HEK293 (cell line): ENCODE measurements around the gene ICAM3.

ENCODE experiments used
- CTCF ChIA-PET: fragments of 350-600 bp; formaldehyde crosslinking; extraction: SDS; loops from one replicate; lab custom pipeline; 2021; ENCODE audit warnings: antibody characterized with exemption; lab: Yijun Ruan, JAX
- POLR2A ChIA-PET: fragments of 300-600 bp; formaldehyde crosslinking; extraction: SDS; loops from one replicate; lab custom pipeline; 2020; ENCODE audit warnings: antibody characterized with exemption, inconsistent platforms; lab: Yijun Ruan, JAX
- H3K27ac ChIP-seq: fragments of 200-500 bp; sonication (Bioruptor generic); 2 replicates; pipeline ENCODE4 v1.5.1; 2014; ENCODE audit warnings: low read depth, low read length, control low read depth, inconsistent platforms; ENCODE audit errors: extremely low read depth
- H3K36me3 ChIP-seq, 2 experiments: fragments of 200-500 bp in 1 of 2; sonication (Bioruptor generic) in 1 of 2; 1 replicate in 1 of 2; 2 replicates in 1 of 2; pipeline ENCODE4 v1.5.1; 2014 to 2017; ENCODE audit warnings: inconsistent platforms in 2 of 2, low read length in 2 of 2; ENCODE audit not compliant: control insufficient read depth in 2 of 2, insufficient read depth in 1 of 2
- H3K4me1 ChIP-seq: fragments of 200-500 bp; sonication (Bioruptor generic); 2 replicates; pipeline ENCODE4 v1.5.1; 2014; ENCODE audit warnings: mild to moderate bottlenecking, low read length, inconsistent platforms; ENCODE audit not compliant: control insufficient read depth, insufficient read depth
- H3K4me3 ChIP-seq: 2 replicates; pipeline ENCODE4 v1.5.1; 2011; ENCODE audit warnings: low read depth, mild to moderate bottlenecking, control low read depth, low read length, moderate library complexity
- H3K9me3 ChIP-seq: fragments of 200-500 bp; sonication (Bioruptor generic); 2 replicates; pipeline ENCODE4 v1.5.1; 2014; ENCODE audit warnings: low read depth, low read length, inconsistent platforms; ENCODE audit not compliant: control insufficient read depth, insufficient read depth
- FEZF1 ChIP-seq: fragments of 450-650 bp; formaldehyde crosslinking; IDR thresholded peaks from 2 replicates; pipeline ENCODE4 v1.5.1; 2016; ENCODE audit warnings: missing biosample characterization, missing genetic modification characterization
- IKZF3 ChIP-seq: fragments of 450-650 bp; IDR thresholded peaks from 2 replicates; pipeline ENCODE4 v1.5.0; 2018; ENCODE audit warnings: missing biosample characterization, mild to moderate bottlenecking, missing genetic modification characterization, moderate library complexity
- OSR2 ChIP-seq: fragments of 450-650 bp; formaldehyde crosslinking; IDR thresholded peaks from 2 replicates; pipeline ENCODE4 v1.5.1; 2016; ENCODE audit warnings: missing biosample characterization, missing genetic modification characterization
- SCRT1 ChIP-seq: fragments of 450-650 bp; formaldehyde crosslinking; IDR thresholded peaks from 2 replicates; pipeline ENCODE4 v1.5.1; 2016; ENCODE audit warnings: missing biosample characterization, missing genetic modification characterization, borderline replicate concordance
- ZBTB8A ChIP-seq: fragments of 450-650 bp; formaldehyde crosslinking; IDR thresholded peaks from 2 replicates; pipeline ENCODE4 v1.5.1; 2016; ENCODE audit warnings: missing biosample characterization, missing genetic modification characterization
- ZNF16 ChIP-seq: fragments of 450-650 bp; formaldehyde crosslinking; IDR thresholded peaks from 2 replicates; pipeline ENCODE4 v1.5.1; 2016; ENCODE audit warnings: low read depth, missing biosample characterization, missing genetic modification characterization
- ZNF175 ChIP-seq: fragments of 450-650 bp; formaldehyde crosslinking; IDR thresholded peaks from 2 replicates; pipeline ENCODE4 v1.5.1; 2016; ENCODE audit warnings: missing biosample characterization, missing genetic modification characterization
- ZNF433 ChIP-seq: fragments of 450-650 bp; formaldehyde crosslinking; IDR thresholded peaks from 2 replicates; pipeline ENCODE4 v1.5.1; 2016; ENCODE audit warnings: missing biosample characterization, missing genetic modification characterization, low read depth
- ZNF473 ChIP-seq: fragments of 450-650 bp; formaldehyde crosslinking; IDR thresholded peaks from 2 replicates; pipeline ENCODE4 v1.5.1; 2017; ENCODE audit warnings: missing biosample characterization, missing genetic modification characterization
- ZNF561 ChIP-seq: fragments of 450-650 bp; IDR thresholded peaks from 2 replicates; pipeline ENCODE4 v1.5.1; 2018; ENCODE audit warnings: missing biosample characterization, missing genetic modification characterization, borderline replicate concordance
- ZNF600 ChIP-seq: fragments of 450-650 bp; formaldehyde crosslinking; IDR thresholded peaks from 2 replicates; pipeline ENCODE4 v1.5.1; 2016; ENCODE audit warnings: missing biosample characterization, missing genetic modification characterization
- ZNF629 ChIP-seq: fragments of 450-650 bp; formaldehyde crosslinking; IDR thresholded peaks from 2 replicates; pipeline ENCODE4 v1.5.1; 2017; ENCODE audit warnings: missing biosample characterization, missing genetic modification characterization
- TF ChIP-seq, protein P1 (sequence below): fragments of 450-650 bp; formaldehyde crosslinking; IDR thresholded peaks from 2 replicates; pipeline ENCODE4 v1.5.1; 2016; ENCODE audit warnings: missing biosample characterization, missing genetic modification characterization
- TF ChIP-seq, protein P2 (sequence below): fragments of 450-650 bp; formaldehyde crosslinking; IDR thresholded peaks from 2 replicates; pipeline ENCODE4 v1.5.1; 2017; ENCODE audit warnings: missing biosample characterization, missing genetic modification characterization
- TF ChIP-seq, protein P3 (sequence below): fragments of 450-650 bp; formaldehyde crosslinking; IDR thresholded peaks from 2 replicates; pipeline ENCODE4 v1.5.0; 2017; ENCODE audit warnings: missing biosample characterization, missing genetic modification characterization, borderline replicate concordance
- TF ChIP-seq, protein P4 (sequence below): fragments of 450-650 bp; formaldehyde crosslinking; IDR thresholded peaks from 2 replicates; pipeline ENCODE4 v1.5.1; 2016; ENCODE audit warnings: missing biosample characterization, missing genetic modification characterization
- TF ChIP-seq, protein P5 (sequence below): fragments of 450-650 bp; IDR thresholded peaks from 2 replicates; pipeline ENCODE4 v1.5.1; 2018; ENCODE audit warnings: missing biosample characterization, missing genetic modification characterization
- TF ChIP-seq, protein P6 (sequence below): fragments of 450-650 bp; formaldehyde crosslinking; conservative IDR thresholded peaks from 2 replicates; pipeline ENCODE4 v1.5.1; 2016; ENCODE audit warnings: low read depth, missing biosample characterization, missing genetic modification characterization

Gene ICAM3

DNA sequence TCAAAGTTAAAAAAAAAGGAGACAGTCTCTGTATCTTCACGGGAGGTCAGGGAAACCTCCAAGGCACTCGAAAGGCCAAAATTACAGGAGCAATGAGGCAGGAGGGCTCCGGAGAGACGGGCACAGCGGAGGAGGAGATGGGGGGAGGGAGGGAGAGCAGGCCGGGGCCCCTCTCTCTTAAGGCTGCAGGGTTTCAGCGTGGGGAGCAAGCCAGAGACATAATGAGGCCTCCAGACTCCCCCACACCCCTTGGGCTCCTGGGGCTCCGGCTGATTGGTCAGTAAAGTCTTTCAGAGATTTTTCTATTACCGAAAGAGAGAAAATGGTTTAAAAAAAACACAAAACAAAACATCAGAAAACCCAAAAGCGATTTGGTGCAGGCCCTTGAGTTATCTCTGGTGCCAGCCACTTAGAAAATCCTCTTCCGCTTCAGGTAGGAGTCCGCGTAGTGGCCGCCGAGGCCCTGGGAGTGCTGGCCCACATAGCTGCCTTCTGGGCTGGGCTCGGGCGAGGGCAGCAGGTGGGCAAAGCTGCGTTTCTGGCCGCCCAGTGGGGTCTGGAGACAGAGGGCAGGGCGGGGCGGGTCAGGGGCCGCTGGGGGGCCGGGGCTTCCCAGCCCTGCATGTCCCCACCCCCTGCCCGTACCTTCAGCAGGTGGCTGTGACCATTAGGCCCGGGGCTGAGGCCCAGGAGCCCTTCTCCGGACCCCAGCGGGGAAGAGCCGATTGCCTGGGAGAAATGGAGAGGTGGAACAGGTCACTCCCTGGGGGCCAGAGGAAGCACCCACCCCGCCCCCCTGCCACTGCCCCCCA lies 22.2 kb downstream of the ICAM3 start:
- Histone ChIP-seq H3K27ac (no peak overlapping the region; the same call in 1 of the 2 replicates), H3K36me3 (peaks cover 13 to 69% of the 10 kb centered on the region in 2 experiments; a peak in 2 of 3 replicates), H3K9me3 (no peaks in the 10 kb centered on the region), H3K4me1 (peaks cover 3% of the 10 kb centered on the region), H3K4me3 (no peak overlapping the region)
- ChIA-PET CTCF (interaction anchor here (0.6 to 1.1 kb wide), 3 partner anchors 18 to 71 kb away, joined by 3 to 6 read pairs (median 4); no protein-coding TSS in a partner anchor), POLR2A (interaction anchor here (0.7 to 1.6 kb wide), 6 partner anchors 16 to 206 kb away, joined by 3 to 6 read pairs (median 4); partner anchors contain the start of genes ICAM5, P2RY11, RAVER1 and TYK2)
- TF ChIP-seq IKZF3, result 0 out of 2 replicates have a peak, but pooled peaks have one; percentile 14
- TF ChIP-seq ZBTB8A (tag by site-specific recombination), result no peak; the same call in 1 of the 2 replicates
- TF ChIP-seq ZNF16 (tag by site-specific recombination), result no peak
- no peak for TF ChIP-seq ZNF175 (tag by site-specific recombination)
- no peak for TF ChIP-seq ZNF629 (tag by site-specific recombination)
- TF ChIP-seq SCRT1 (tag by site-specific recombination), result no peak

DNA sequence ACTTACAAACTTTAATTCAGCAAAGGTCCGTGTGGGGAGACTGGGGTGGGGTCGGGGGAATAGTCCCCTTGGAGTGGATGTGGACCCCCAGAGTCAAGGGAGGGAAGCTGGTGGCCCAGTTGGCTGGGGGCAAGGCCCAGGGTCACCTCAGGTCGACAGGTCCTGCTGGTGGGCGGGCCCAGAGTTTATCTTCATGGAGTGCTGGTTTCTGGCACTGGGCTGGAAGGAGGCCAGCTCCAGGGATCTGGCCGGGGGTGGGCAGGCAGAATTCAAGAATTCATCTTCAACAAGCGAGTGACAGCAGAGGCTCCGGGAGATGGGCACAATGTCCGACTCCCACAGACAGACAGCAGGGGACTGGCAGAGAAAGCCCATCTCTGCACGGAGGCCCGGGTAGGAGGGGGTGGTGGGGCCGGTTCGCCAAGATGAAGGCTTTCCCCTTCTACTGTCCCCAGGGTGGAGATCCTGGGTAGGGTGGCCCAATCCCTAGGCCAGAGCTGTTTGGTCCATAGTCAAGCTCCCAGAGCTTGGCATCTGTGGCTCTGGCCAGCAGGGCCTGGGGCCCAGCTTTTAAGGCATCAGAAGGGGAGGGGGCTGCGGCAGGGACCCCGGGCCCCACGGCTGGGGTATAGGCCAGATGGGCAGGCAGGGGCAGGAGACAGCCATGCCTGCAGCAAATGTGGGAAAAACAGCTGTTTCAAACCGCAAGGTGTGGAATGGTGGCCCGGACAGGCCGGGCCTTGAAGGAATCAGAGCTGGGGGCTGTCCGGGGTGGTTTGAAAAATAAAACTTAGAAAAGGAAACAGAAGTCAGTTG lies 23.0 kb downstream of the ICAM3 start:
- CTCF ChIA-PET, result interaction anchor here (0.6 to 2.4 kb wide), 2 partner anchors 57 to 72 kb away, joined by 3 to 8 read pairs; no protein-coding TSS in a partner anchor
- POLR2A ChIA-PET, result interaction anchor here (0.8 to 1.6 kb wide), 7 partner anchors 8 to 205 kb away, joined by 3 to 7 read pairs (median 3); partner anchors contain the start of genes ICAM1, ICAM4, P2RY11 and RAVER1
- Histone ChIP-seq H3K27ac (peak overlapping the region; percentile 68; the same call in 1 of the 2 replicates), H3K36me3 (peaks cover 13 to 63% of the 10 kb centered on the region in 2 experiments; a peak in 2 of 3 replicates), H3K4me3 (no peak overlapping the region; the same call in 1 of the 2 replicates), H3K9me3 (no peaks in the 10 kb centered on the region), H3K4me1 (peaks cover 3% of the 10 kb centered on the region)
- TF ChIP-seq, protein P1, sequence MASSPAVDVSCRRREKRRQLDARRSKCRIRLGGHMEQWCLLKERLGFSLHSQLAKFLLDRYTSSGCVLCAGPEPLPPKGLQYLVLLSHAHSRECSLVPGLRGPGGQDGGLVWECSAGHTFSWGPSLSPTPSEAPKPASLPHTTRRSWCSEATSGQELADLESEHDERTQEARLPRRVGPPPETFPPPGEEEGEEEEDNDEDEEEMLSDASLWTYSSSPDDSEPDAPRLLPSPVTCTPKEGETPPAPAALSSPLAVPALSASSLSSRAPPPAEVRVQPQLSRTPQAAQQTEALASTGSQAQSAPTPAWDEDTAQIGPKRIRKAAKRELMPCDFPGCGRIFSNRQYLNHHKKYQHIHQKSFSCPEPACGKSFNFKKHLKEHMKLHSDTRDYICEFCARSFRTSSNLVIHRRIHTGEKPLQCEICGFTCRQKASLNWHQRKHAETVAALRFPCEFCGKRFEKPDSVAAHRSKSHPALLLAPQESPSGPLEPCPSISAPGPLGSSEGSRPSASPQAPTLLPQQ (tag by site-specific recombination), result 0 out of 2 replicates have a peak, but pooled peaks have one; percentile 21
- TF ChIP-seq ZNF600 (tag by site-specific recombination) (no peak), ZNF433 (no peak), ZNF561 (tag by site-specific recombination) (no peak), FEZF1 (tag by site-specific recombination) (no peak), OSR2 (tag by site-specific recombination) (no peak), ZNF473 (tag by site-specific recombination) (no peak)
- TF ChIP-seq, protein P2, sequence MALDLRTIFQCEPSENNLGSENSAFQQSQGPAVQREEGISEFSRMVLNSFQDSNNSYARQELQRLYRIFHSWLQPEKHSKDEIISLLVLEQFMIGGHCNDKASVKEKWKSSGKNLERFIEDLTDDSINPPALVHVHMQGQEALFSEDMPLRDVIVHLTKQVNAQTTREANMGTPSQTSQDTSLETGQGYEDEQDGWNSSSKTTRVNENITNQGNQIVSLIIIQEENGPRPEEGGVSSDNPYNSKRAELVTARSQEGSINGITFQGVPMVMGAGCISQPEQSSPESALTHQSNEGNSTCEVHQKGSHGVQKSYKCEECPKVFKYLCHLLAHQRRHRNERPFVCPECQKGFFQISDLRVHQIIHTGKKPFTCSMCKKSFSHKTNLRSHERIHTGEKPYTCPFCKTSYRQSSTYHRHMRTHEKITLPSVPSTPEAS (tag by site-specific recombination), result no peak
- TF ChIP-seq, protein P3, sequence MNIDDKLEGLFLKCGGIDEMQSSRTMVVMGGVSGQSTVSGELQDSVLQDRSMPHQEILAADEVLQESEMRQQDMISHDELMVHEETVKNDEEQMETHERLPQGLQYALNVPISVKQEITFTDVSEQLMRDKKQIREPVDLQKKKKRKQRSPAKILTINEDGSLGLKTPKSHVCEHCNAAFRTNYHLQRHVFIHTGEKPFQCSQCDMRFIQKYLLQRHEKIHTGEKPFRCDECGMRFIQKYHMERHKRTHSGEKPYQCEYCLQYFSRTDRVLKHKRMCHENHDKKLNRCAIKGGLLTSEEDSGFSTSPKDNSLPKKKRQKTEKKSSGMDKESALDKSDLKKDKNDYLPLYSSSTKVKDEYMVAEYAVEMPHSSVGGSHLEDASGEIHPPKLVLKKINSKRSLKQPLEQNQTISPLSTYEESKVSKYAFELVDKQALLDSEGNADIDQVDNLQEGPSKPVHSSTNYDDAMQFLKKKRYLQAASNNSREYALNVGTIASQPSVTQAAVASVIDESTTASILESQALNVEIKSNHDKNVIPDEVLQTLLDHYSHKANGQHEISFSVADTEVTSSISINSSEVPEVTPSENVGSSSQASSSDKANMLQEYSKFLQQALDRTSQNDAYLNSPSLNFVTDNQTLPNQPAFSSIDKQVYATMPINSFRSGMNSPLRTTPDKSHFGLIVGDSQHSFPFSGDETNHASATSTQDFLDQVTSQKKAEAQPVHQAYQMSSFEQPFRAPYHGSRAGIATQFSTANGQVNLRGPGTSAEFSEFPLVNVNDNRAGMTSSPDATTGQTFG (tag by site-specific recombination), result no peak
- TF ChIP-seq, protein P4, sequence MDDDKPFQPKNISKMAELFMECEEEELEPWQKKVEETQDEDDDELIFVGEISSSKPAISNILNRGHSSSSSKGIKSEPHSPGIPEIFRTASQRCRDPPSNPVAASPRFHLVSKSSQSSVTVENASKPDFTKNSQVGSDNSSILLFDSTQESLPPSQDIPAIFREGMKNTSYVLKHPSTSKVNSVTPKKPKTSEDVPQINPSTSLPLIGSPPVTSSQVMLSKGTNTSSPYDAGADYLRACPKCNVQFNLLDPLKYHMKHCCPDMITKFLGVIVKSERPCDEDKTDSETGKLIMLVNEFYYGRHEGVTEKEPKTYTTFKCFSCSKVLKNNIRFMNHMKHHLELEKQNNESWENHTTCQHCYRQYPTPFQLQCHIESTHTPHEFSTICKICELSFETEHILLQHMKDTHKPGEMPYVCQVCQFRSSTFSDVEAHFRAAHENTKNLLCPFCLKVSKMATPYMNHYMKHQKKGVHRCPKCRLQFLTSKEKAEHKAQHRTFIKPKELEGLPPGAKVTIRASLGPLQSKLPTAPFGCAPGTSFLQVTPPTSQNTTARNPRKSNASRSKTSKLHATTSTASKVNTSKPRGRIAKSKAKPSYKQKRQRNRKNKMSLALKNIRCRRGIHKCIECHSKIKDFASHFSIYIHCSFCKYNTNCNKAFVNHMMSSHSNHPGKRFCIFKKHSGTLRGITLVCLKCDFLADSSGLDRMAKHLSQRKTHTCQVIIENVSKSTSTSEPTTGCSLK (tag by site-specific recombination), result no peak
- TF ChIP-seq, protein P5, sequence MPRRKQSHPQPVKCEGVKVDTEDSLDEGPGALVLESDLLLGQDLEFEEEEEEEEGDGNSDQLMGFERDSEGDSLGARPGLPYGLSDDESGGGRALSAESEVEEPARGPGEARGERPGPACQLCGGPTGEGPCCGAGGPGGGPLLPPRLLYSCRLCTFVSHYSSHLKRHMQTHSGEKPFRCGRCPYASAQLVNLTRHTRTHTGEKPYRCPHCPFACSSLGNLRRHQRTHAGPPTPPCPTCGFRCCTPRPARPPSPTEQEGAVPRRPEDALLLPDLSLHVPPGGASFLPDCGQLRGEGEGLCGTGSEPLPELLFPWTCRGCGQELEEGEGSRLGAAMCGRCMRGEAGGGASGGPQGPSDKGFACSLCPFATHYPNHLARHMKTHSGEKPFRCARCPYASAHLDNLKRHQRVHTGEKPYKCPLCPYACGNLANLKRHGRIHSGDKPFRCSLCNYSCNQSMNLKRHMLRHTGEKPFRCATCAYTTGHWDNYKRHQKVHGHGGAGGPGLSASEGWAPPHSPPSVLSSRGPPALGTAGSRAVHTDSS, result no peak
- TF ChIP-seq, protein P6, sequence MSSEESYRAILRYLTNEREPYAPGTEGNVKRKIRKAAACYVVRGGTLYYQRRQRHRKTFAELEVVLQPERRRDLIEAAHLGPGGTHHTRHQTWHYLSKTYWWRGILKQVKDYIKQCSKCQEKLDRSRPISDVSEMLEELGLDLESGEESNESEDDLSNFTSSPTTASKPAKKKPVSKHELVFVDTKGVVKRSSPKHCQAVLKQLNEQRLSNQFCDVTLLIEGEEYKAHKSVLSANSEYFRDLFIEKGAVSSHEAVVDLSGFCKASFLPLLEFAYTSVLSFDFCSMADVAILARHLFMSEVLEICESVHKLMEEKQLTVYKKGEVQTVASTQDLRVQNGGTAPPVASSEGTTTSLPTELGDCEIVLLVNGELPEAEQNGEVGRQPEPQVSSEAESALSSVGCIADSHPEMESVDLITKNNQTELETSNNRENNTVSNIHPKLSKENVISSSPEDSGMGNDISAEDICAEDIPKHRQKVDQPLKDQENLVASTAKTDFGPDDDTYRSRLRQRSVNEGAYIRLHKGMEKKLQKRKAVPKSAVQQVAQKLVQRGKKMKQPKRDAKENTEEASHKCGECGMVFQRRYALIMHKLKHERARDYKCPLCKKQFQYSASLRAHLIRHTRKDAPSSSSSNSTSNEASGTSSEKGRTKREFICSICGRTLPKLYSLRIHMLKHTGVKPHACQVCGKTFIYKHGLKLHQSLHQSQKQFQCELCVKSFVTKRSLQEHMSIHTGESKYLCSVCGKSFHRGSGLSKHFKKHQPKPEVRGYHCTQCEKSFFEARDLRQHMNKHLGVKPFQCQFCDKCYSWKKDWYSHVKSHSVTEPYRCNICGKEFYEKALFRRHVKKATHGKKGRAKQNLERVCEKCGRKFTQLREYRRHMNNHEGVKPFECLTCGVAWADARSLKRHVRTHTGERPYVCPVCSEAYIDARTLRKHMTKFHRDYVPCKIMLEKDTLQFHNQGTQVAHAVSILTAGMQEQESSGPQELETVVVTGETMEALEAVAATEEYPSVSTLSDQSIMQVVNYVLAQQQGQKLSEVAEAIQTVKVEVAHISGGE (tag by site-specific recombination), result no peak
